GM12892 (cell line): ENCODE data around the gene TPMT.
"Not testable (repeated sequence)": the region's sequence is repeated elsewhere in the genome, so short reads cannot be mapped to it uniquely, and the experiment has no call there.

Experiments
- POLR2A ChIP-seq: IDR thresholded peaks from 2 replicates; pipeline ENCODE4 v1.6.1; 2011; ENCODE audit warnings: low read depth, low read length, control low read depth
- TAF1 ChIP-seq: IDR thresholded peaks from 2 replicates; pipeline ENCODE4 v1.6.1; 2011; ENCODE audit warnings: low read depth, mild to moderate bottlenecking, control low read depth, low read length, borderline replicate concordance

- TF ChIP-seq POLR2A, TAF1: not testable (repeated sequence)
These were observed 21.3 kb upstream of the TPMT start for GRCh38 chr6:18176198-18176597.
